Keratinocyte (primary cell): ENCODE data around the gene CMTR2. TPM values are rescaled to one million over a fixed set of nuclear protein-coding genes. Genes with fewer than 3 reads are reported as not detected.

Experiments
- DNase-seq: peaks from one replicate; pipeline ENCODE4 v3.0.0-alpha.2; 2011; ENCODE audit warnings: low read depth, missing footprints, low spot score
- FAIRE-seq: peaks from 2 replicates; lab custom pipeline; 2011; peaks lifted over from hg19 to GRCh38; lab: Jason Lieb, UNC
- H2AFZ ChIP-seq: 2 replicates; pipeline ENCODE4 v1.6.0; 2012; ENCODE audit warnings: low read length, control low read depth, inconsistent platforms; ENCODE audit not compliant: control insufficient read depth
- H3K27ac ChIP-seq: 2 replicates; pipeline ENCODE4 v1.5.1; 2011; ENCODE audit warnings: low read length; ENCODE audit not compliant: control insufficient read depth, insufficient read depth
- H3K27me3 ChIP-seq: 3 replicates; pipeline ENCODE4 v1.6.0; 2011; ENCODE audit warnings: low read length; ENCODE audit not compliant: control insufficient read depth, insufficient read depth; ENCODE audit errors: extremely low read depth
- H3K36me3 ChIP-seq, 2 experiments: 2 replicates in 1 of 2; 3 replicates in 1 of 2; pipeline ENCODE4 v1.5.1; 2011; ENCODE audit warnings: low read length in 2 of 2, mild to moderate bottlenecking in 1 of 2; ENCODE audit not compliant: control insufficient read depth in 2 of 2, insufficient read depth in 2 of 2; ENCODE audit errors: extremely low read depth in 1 of 2
- H3K4me1 ChIP-seq: 3 replicates; pipeline ENCODE4 v1.5.1; 2011; ENCODE audit warnings: low read length; ENCODE audit not compliant: control insufficient read depth, insufficient read depth; ENCODE audit errors: extremely low read depth
- H3K4me2 ChIP-seq: 3 replicates; pipeline ENCODE4 v1.6.0; 2011; ENCODE audit warnings: low read depth, low read length; ENCODE audit not compliant: control insufficient read depth, insufficient read depth; ENCODE audit errors: extremely low read depth
- H3K4me3 ChIP-seq, 3 experiments: fragments of 200-600 bp in 1 of 3; sonication (generic) in 1 of 3; 2 replicates in 2 of 3; 3 replicates in 1 of 3; pipeline ENCODE4 v1.5.1; 2011 to 2016; ENCODE audit warnings: low read length in 3 of 3, mild to moderate bottlenecking in 3 of 3, control low read depth in 2 of 3, inconsistent platforms in 1 of 3, low read depth in 1 of 3, mixed read lengths in 1 of 3, mixed run types in 1 of 3, moderate library complexity in 1 of 3; ENCODE audit not compliant: control insufficient read depth in 2 of 3, insufficient read depth in 2 of 3; ENCODE audit errors: extremely low read depth in 1 of 3
- H3K79me2 ChIP-seq: 2 replicates; pipeline ENCODE4 v1.6.0; 2012; ENCODE audit warnings: low read length; ENCODE audit not compliant: control insufficient read depth, insufficient read depth
- H3K9ac ChIP-seq: 3 replicates; pipeline ENCODE4 v1.6.0; 2011; ENCODE audit warnings: low read length; ENCODE audit not compliant: control insufficient read depth, insufficient read depth; ENCODE audit errors: extremely low read depth
- H3K9me1 ChIP-seq: 3 replicates; pipeline ENCODE4 v1.6.0; 2011; ENCODE audit warnings: low read length; ENCODE audit not compliant: control insufficient read depth, insufficient read depth; ENCODE audit errors: extremely low read depth
- H3K9me3 ChIP-seq: 2 replicates; pipeline ENCODE4 v1.5.1; 2012; ENCODE audit warnings: low read depth, low read length; ENCODE audit not compliant: control insufficient read depth
- H4K20me1 ChIP-seq: 3 replicates; pipeline ENCODE4 v1.6.0; 2011; ENCODE audit warnings: low read length; ENCODE audit not compliant: control insufficient read depth, insufficient read depth; ENCODE audit errors: extremely low read depth
- EZH2 ChIP-seq: IDR thresholded peaks from one replicate; pipeline ENCODE4 v1.6.1; 2012; ENCODE audit warnings: inconsistent platforms, mild to moderate bottlenecking, low read length, moderate library complexity
- dilution Hi-C: fragments of 300-500 bp; cut with MboI; formaldehyde crosslinking; loops from one replicate; pipeline ENCODE4 v1.7.0; 2020; ENCODE audit warnings: low sequenced_read_pairs; ENCODE audit not compliant: extremely low pct_ligation_motif_present
- polyA plus RNA-seq, 5 experiments: library from polyadenylated mRNA; depleted of rRNA in 3 of 5; stranded (reverse) in 3 of 5; stranded (forward) in 1 of 5; unstranded in 1 of 5; fragments of >200 nt; gene quantifications; 1 replicate in 1 of 5; 2 replicates in 3 of 5; 3 replicates in 1 of 5; pipeline versions ENCODE4 v1.2.1 to v1.2.3, GENCODE V29; 2011 to 2012; ENCODE audit warnings: missing spikeins in 2 of 5, low read depth in 1 of 5, low replicate concordance in 1 of 5
- TF ChIP-seq, protein P1 (sequence below), 3 experiments: IDR thresholded peaks in 1 of 3; conservative IDR thresholded peaks in 1 of 3; optimal IDR thresholded peaks in 1 of 3; 2 replicates in 2 of 3; 3 replicates in 1 of 3; pipeline versions ENCODE3 to v1.5.1; 2011; ENCODE audit warnings: low read length in 3 of 3, mild to moderate bottlenecking in 3 of 3, moderate library complexity in 2 of 3, control low read depth in 1 of 3, inconsistent platforms in 1 of 3; ENCODE audit not compliant: insufficient read depth in 2 of 3; ENCODE audit errors: extremely low read depth in 1 of 3

The CMTR2 gene
- polyA plus RNA-seq, 1 donor (not counting 4 experiments of a cell fraction or from before 2014, with no cell fraction given), result 37.9 TPM

DNA sequence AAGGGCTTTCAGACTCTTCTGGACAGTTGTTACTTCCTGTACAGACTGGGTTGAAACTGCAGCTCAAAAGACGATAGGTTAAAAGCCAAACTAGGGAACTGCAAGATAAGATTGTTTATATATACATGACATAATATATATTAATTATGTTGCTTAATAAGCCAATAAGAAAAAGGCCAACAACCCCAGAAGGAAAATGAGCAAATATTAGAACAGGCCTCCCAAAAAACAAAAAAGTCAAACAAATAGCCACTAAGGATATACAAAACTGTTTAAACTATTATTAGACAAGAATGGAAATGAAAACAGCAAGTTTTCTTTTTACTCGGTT is 495 bp upstream of the CMTR2 start:
- peak overlapping the region in 1 of 3 experiments; percentile 22 for H3K4me3 ChIP-seq
- no peak for DNase-seq
- no peak overlapping the region for H3K27ac ChIP-seq
- no peaks in the 10 kb centered on the region for H4K20me1 ChIP-seq
- H3K27me3 ChIP-seq, result no peaks in the 10 kb centered on the region
- H3K79me2 ChIP-seq, result peaks cover 13% of the 10 kb centered on the region
- no peaks in the 10 kb centered on the region for H3K9me1 ChIP-seq
- H3K36me3 ChIP-seq, result peaks cover 0 to 5% of the 10 kb centered on the region in 2 experiments
- peak overlapping the region; percentile 91 for H3K9ac ChIP-seq
- dilution Hi-C loops, result no loop called here
- FAIRE-seq, result no peak
- no peaks in the 10 kb centered on the region for H3K9me3 ChIP-seq
- TF ChIP-seq, protein P1, sequence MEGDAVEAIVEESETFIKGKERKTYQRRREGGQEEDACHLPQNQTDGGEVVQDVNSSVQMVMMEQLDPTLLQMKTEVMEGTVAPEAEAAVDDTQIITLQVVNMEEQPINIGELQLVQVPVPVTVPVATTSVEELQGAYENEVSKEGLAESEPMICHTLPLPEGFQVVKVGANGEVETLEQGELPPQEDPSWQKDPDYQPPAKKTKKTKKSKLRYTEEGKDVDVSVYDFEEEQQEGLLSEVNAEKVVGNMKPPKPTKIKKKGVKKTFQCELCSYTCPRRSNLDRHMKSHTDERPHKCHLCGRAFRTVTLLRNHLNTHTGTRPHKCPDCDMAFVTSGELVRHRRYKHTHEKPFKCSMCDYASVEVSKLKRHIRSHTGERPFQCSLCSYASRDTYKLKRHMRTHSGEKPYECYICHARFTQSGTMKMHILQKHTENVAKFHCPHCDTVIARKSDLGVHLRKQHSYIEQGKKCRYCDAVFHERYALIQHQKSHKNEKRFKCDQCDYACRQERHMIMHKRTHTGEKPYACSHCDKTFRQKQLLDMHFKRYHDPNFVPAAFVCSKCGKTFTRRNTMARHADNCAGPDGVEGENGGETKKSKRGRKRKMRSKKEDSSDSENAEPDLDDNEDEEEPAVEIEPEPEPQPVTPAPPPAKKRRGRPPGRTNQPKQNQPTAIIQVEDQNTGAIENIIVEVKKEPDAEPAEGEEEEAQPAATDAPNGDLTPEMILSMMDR (optimal IDR thresholded peaks at IDR 0.05 in 1 of 3, IDR thresholded peaks at IDR 0.05 in 1 of 3, conservative IDR thresholded peaks at IDR 0.05 in 1 of 3; ENCODE audit: extremely low read depth in 1 of 3, insufficient read depth in 2 of 3, low read length in 3 of 3), result no peak
- no peak for TF ChIP-seq EZH2
- H2AFZ ChIP-seq, result peak overlapping the region; percentile 34
- peak overlapping the region; percentile 39 for H3K4me2 ChIP-seq
- peaks cover 13% of the 10 kb centered on the region for H3K4me1 ChIP-seq

DNA sequence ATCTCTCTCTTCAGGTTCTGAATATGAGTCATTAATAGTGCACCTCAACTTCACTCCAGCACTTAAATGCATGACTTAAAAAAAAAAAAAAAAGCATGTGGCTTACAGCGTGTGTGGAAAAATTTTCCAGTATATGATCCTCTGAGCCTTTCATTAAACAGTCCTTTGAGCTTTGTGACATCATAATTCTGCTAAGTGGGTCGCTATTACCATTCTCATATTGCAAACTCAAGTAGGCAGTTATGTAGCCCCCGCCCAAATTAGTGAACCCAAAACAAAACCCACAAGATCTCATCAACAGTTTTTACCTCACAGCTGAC is 672 bp downstream of the CMTR2 start:
- H3K79me2 ChIP-seq, result peaks cover 13% of the 10 kb centered on the region
- H4K20me1 ChIP-seq, result no peaks in the 10 kb centered on the region
- dilution Hi-C loops, result no loop called here
- TF ChIP-seq, protein P1 (optimal IDR thresholded peaks at IDR 0.05 in 1 of 3, IDR thresholded peaks at IDR 0.05 in 1 of 3, conservative IDR thresholded peaks at IDR 0.05 in 1 of 3; ENCODE audit: extremely low read depth in 1 of 3, insufficient read depth in 2 of 3, low read length in 3 of 3), result no peak
- no peak for TF ChIP-seq EZH2
- peaks cover 13% of the 10 kb centered on the region for H3K4me1 ChIP-seq
- FAIRE-seq (no peak), DNase-seq (no peak)
- H3K9me1 ChIP-seq, result no peaks in the 10 kb centered on the region
- H3K36me3 ChIP-seq, result peaks cover 4 to 6% of the 10 kb centered on the region in 2 experiments
- H3K27me3 ChIP-seq, result no peaks in the 10 kb centered on the region
- peak overlapping the region; percentile 91 for H3K9ac ChIP-seq
- peak overlapping the region; percentile 89 for H2AFZ ChIP-seq
- H3K27ac ChIP-seq, result peak overlapping the region; percentile 91
- H3K4me3 ChIP-seq, result peak overlapping the region; percentile 85 to 93 (median 85)
- H3K4me2 ChIP-seq, result peak overlapping the region; percentile 87
- no peaks in the 10 kb centered on the region for H3K9me3 ChIP-seq
